C1 segment of cervical spinal cord (tissue), 14 donors: ENCODE data around the gene HEATR3.

Source experiments
- DNase-seq, 14 donors: peaks; one replicate each; lab custom pipeline; 2025; lab: John Stamatoyannopoulos, UW

HEATR3 gene

GRCh38 chr16:50153596-50154419 is 88.0 kb downstream of the HEATR3 start:
- peak in 10 of 14 donors; percentile 15 to 75 (median 49) for DNase-seq

GRCh38 chr16:50154420-50154950 is 88.7 kb downstream of the HEATR3 start:
- peak in 7 of 14 donors; percentile 14 to 57 (median 34) for DNase-seq

- DNase-seq: no peak
These were observed 90.2 kb downstream of the HEATR3 start for GRCh38 chr16:50155925-50156324.
